ENCODE data around the gene VENTX. TPM values are rescaled to one million over a fixed set of nuclear protein-coding genes. Genes with fewer than 3 reads are reported as not detected.

The VENTX gene
- polyA plus RNA-seq, 3 donors = 1.4 to 56.0 (median 1.6) TPM

DNA sequence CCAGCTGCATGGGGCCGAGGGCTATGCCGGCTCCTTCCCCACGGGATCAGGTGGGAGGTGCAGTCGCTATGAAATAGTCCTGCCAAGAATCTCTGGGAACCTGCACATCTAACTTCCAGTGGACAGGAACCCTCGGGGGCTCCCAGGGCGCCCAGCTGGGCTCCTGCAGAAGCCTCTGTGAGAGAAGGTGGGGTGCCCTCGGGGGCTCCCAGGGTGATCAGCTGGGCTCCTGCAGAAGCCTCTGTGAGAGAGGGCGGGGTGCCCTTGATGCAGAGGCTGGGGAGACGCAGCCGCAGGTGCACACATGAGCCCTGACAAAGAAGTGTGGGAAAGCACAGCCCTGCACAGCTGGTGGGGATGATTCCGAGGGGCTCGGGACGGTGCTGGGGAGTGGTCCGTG, 5.9 kb downstream of the VENTX start:
- peaks cover 29 to 66% (median 44%) of the 10 kb centered on the region in 3 donors for H3K27me3 Mint-ChIP-seq (ENCODE audit: low read depth in 3 of 3)
- no peak for DNase-seq
- H3K9me3 Mint-ChIP-seq = peaks cover 0 to 3% (median under 1%) of the 10 kb centered on the region in 7 donors
- Histone ChIP-seq H3K36me3 (replicated peaks in 1 of 2; ENCODE audit: control insufficient read depth in 1 of 2, insufficient read depth in 2 of 2, low read length in 2 of 2) (no peaks in the 10 kb centered on the region), H3K27ac (ENCODE audit: low read depth in 1 of 2, low read length in 2 of 2) (no peak overlapping the region), H2AFZ (ENCODE audit: insufficient read depth, low read depth, low read length, poor library complexity, severe bottlenecking) (no peak overlapping the region), H3K27me3 (ENCODE audit: control insufficient read depth in 2 of 2, insufficient read depth in 2 of 2, low read length in 2 of 2) (peaks cover 0 to 38% of the 10 kb centered on the region in 2 donors), H3K9ac (ENCODE audit: insufficient read depth, low read length, poor library complexity, severe bottlenecking) (no peak overlapping the region), H3K9me3 (replicated peaks in 1 of 2; ENCODE audit: control insufficient read depth in 1 of 2, insufficient read depth in 1 of 2, low read length in 2 of 2) (no peaks in the 10 kb centered on the region), H3K4me2 (replicated peaks; ENCODE audit: extremely low read depth, low read length, poor library complexity, severe bottlenecking) (no peak overlapping the region), H3K4me3 (replicated peaks in 1 of 3; ENCODE audit: low read depth in 2 of 3, low read length in 3 of 3) (no peak overlapping the region), H4K20me1 (ENCODE audit: insufficient read depth, low read length) (peaks cover 6% of the 10 kb centered on the region), H3K4me1 (ENCODE audit: control insufficient read depth in 1 of 2, insufficient read depth in 2 of 2, low read length in 2 of 2) (peaks cover 27 to 41% of the 10 kb centered on the region in 2 donors), H3K79me2 (ENCODE audit: insufficient read depth, low read length) (no peaks in the 10 kb centered on the region)
- no peak overlapping the region for H3K27ac Mint-ChIP-seq
- TF ChIP-seq CTCF (IDR thresholded peaks at IDR 0.05) = no peak
- H3K36me3 Mint-ChIP-seq = peaks cover 8 to 12% of the 10 kb centered on the region in 2 donors
- intact Hi-C loops (cut with micrococcal nuclease) = loop anchor here in 1 of 2 donors (10.0 kb wide), 1 partner anchor 229 kb away; no protein-coding TSS in a partner anchor
- 91% methylated on average over 13 of the region's 14 CpGs for WGBS (ENCODE audit: insufficient coverage)
- peaks cover 31% of the 10 kb centered on the region for H3K4me1 Mint-ChIP-seq
- H3K4me3 Mint-ChIP-seq = no peak overlapping the region

GRCh38 chr10:133245439-133246235, 8.0 kb downstream of the VENTX start:
- intact Hi-C loops (cut with micrococcal nuclease) = loop anchor here in 1 of 2 donors (10.0 kb wide), 1 partner anchor 231 kb away; no protein-coding TSS in a partner anchor
- peaks cover 6% of the 10 kb centered on the region for H4K20me1 ChIP-seq (ENCODE audit: insufficient read depth, low read length)

More at GRCh38 chr10:133245439-133246235, 8.0 kb downstream of the VENTX start:
- H3K9me3 ChIP-seq (replicated peaks in 1 of 2; ENCODE audit: control insufficient read depth in 1 of 2, insufficient read depth in 1 of 2, low read length in 2 of 2) = no peaks in the 10 kb centered on the region
- H3K27ac ChIP-seq (ENCODE audit: low read depth in 1 of 2, low read length in 2 of 2) = no peak overlapping the region
- H3K27ac Mint-ChIP-seq = peak overlapping the region in 1 of 7 donors; percentile 36
- DNase-seq = no peak
- no peak for TF ChIP-seq CTCF (IDR thresholded peaks at IDR 0.05)
- H3K4me2 ChIP-seq (replicated peaks; ENCODE audit: extremely low read depth, low read length, poor library complexity, severe bottlenecking) = no peak overlapping the region
- 79% methylated on average over 27 of the region's 33 CpGs for WGBS (ENCODE audit: insufficient coverage)
- peaks cover 0 to 2% (median 0%) of the 10 kb centered on the region in 7 donors for H3K9me3 Mint-ChIP-seq
- no peak overlapping the region for H2AFZ ChIP-seq (ENCODE audit: insufficient read depth, low read depth, low read length, poor library complexity, severe bottlenecking)
- H3K36me3 ChIP-seq (replicated peaks in 1 of 2; ENCODE audit: control insufficient read depth in 1 of 2, insufficient read depth in 2 of 2, low read length in 2 of 2) = no peaks in the 10 kb centered on the region
- H3K27me3 ChIP-seq (ENCODE audit: control insufficient read depth in 2 of 2, insufficient read depth in 2 of 2, low read length in 2 of 2) = peaks cover 0 to 30% of the 10 kb centered on the region in 2 donors
- H3K27me3 Mint-ChIP-seq (ENCODE audit: low read depth in 3 of 3) = peaks cover 29 to 59% (median 40%) of the 10 kb centered on the region in 3 donors
- peaks cover 0 to 2% of the 10 kb centered on the region in 2 donors for H3K36me3 Mint-ChIP-seq
- peak overlapping the region in 1 of 2 donors; percentile 30 for H3K4me3 Mint-ChIP-seq
- H3K4me1 ChIP-seq (ENCODE audit: control insufficient read depth in 1 of 2, insufficient read depth in 2 of 2, low read length in 2 of 2) = peaks cover 15 to 32% of the 10 kb centered on the region in 2 donors
- no peaks in the 10 kb centered on the region for H3K79me2 ChIP-seq (ENCODE audit: insufficient read depth, low read length)
- no peak overlapping the region for H3K4me3 ChIP-seq (replicated peaks in 1 of 3; ENCODE audit: low read depth in 2 of 3, low read length in 3 of 3)
- H3K4me1 Mint-ChIP-seq = peaks cover 30% of the 10 kb centered on the region
- H3K9ac ChIP-seq (ENCODE audit: insufficient read depth, low read length, poor library complexity, severe bottlenecking) = no peak overlapping the region
